ENCODE results near the gene SEC22B. TPM values are rescaled to one million over a fixed set of nuclear protein-coding genes. Genes with fewer than 3 reads are reported as not detected.
"Not testable (repeated sequence)": the region's sequence is repeated elsewhere in the genome, so short reads cannot be mapped to it uniquely, and the experiment has no call there.

SEC22B gene
- total RNA-seq, 1 experiment from 2014 or later = 41.4 TPM

DNA sequence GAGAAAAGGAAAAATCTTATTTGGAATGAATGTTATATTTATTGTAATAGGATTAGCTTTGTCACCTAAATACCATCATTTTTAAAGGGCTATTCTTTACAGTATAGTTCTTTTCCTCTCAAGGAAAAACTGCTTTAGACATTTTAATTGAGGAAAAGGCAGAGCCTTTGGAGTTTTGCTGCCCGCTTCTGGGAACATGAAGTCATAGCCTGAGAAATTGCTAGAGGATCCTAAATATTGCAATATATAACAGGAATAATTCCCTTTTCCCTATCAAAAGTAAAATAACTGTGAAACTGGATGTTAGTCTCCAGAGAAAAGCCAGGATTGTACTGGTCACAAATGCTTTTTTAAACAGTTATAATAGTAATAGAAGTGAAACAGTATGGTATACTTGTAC is 30.5 kb downstream of the SEC22B start:
- DNase-seq (ENCODE audit: low spot score) = not testable (repeated sequence)

DNA sequence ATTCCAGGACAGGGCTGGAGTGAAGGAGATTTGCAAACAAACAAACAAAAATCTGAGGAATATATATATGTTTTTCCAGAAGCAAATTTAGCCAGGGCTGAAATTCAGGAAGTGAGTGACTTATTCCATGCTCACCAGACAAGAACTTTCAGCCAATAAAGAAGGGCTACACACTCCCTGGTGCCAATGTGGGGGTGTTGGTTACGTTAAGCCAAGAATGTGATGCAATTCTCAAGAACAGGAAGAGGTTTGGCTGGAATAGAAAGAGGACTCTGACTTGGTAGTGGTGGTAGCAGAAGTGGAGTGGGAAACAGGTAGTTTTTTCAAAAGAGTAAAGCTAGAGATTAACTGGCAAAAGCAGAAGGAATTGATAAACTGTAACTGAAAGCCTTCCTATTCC is 31.7 kb downstream of the SEC22B start:
- DNase-seq (ENCODE audit: low spot score) = not testable (repeated sequence)

DNA sequence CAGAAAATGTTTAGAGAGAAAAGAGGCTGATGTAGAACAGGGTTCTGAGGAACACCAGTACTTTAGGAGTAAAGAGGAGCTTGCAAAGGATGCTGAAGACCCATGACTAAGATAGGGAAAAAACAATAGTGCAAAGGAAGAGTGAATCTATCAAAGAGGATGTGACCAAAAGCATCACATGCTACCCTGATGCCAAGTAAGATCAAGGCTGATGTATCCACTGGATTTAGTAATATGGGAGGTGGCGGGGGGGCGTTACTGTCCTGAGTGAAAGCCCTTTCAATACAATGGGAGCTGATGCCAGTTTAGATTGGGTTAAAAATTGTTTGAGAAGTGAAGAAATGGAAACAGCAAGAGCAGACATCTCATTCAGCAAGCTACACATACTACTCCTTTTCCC is 32.2 kb downstream of the SEC22B start:
- not testable (repeated sequence) for DNase-seq (ENCODE audit: low spot score)

DNA sequence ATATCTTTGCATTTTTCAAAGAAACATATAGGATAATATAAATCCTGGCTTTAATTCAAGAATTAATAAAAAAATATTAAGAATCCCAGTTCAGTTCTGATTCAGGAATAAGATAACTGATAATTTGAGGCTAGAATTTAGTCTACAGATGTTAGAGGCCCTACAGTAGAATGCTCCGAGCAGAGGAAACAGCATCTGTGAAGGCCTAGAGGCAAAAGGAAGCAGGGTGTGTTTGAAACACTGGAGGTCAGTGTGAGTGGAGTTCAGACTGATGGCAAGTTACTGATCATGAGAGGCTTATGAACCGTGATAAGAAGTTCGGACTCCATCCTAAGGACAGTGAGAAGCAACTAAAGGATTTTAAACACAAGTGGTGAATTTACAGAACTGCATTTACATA is 33.0 kb downstream of the SEC22B start:
- DNase-seq (ENCODE audit: low spot score) = not testable (repeated sequence)

DNA sequence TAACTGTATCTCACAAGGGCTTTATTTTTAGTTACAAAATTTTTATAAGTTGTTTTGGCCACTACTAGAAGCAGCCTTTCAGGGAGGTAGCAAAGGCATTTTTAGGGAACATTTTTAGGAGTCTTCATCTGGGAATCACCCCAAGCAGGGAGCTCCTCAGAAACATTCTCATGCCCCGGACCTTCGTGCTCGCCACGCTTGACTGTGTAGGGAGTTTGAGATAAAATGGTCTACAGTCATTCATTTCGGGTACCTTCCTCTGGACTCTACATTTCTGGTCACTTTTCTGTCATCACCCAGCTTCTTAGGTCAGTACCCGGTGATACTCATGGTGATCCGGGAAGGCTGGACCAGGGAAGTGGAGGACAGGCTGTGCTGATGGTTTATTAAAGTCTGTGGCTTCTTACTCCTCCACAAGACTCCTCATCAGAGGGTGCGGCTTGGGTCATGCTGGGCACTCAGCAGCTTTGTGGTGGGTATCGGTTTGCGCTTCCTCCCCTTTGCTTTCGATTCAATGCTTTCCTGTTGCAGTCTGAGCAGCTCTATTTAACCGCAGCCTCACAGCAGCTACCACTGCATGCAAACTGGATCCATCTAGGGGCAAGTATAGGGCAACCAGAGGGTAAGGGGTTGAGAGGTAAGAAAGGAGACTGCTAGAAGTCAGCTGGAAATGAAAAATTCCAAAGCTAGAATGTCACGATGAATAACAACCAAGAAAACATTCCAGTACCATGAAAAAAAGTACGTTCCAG is 33.6 kb downstream of the SEC22B start:
- peak; percentile 70 for DNase-seq (ENCODE audit: low spot score)

DNA sequence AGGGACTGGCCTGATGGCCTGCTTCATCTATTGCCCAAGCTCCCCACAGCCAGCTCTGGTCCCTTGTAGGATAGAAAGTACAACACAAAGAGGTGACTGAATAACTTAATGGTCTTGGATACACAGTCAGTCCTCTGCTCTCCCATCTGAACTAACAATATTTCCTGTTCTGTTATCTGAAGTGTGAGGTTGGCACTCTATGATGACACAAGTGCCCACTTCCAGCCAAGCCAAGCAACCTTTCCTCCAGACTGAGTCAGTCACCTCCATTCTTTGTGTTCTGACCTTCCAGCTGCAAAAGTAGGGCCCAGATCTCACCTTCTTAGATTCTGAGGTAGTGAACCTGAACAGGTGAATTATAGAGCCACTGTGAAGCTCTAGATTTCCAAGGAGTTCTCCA is 34.5 kb downstream of the SEC22B start:
- DNase-seq (ENCODE audit: low spot score) = not testable (repeated sequence)

DNA sequence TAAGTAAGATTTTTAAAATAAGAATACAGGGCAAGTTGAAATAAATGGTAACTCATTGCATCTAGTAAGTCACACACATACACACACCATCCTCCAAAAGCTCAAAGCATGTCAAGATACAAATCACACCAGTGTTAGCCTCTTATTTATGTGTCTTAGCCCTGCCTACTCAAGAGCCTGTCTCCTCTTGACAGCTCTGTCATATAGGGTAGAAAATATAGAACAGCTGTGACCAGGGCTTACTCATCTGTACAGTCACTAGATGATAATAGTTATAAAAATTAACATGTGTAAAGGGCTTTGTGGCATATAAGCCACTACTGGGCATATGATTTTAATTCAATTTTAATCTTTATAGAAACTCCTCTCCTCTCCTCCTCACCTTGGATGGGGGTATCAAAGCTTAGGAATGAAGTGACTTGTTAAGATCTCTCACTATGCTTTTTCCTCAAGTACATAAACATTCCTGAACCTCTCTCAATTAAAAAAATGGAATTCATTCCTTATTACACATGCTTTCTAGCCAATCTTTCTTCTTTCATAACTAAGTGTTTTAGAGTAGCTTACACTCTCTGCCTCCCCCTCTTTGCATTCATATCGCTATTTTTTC is 35.6 kb downstream of the SEC22B start:
- DNase-seq (ENCODE audit: low spot score) = not testable (repeated sequence)

DNA sequence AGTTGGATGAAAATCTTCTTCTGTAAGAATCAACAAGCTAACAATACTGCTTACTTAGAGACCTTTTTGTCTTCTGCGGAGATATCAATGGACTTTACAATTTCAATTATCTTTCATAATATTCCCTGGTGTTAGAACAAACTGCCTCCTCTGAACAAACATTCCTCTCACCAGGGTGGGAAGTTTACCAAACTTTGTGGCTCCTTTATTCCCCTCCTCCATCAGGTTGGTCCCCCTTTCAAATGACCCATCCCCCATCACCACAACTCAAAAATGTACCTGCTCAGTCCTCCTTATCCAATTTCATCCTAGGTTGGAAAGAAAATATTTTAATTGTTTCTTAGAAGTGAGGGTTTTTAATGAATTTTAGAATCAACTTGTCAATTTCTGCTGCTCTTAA is 40.2 kb downstream of the SEC22B start:
- not testable (repeated sequence) for DNase-seq (ENCODE audit: low spot score)

DNA sequence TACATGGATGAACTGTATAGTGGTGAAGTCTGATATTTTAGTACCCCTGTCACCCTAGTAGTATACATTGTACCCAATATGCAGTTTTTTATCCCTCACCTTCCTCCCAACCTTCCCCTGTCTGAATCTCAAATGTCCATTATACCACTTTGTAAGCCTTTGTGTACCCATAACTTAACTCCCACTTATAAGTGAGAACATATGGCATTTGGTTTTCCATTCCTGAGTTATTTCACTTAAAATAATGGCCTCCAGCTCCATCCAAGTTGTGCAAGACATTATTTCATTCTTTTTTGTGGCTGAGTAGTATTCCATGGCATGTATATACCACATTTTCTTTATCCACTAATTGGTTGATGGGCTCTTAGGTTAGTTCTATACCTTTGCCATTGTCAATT is 42.4 kb downstream of the SEC22B start:
- DNase-seq (ENCODE audit: low spot score) = not testable (repeated sequence)

DNA sequence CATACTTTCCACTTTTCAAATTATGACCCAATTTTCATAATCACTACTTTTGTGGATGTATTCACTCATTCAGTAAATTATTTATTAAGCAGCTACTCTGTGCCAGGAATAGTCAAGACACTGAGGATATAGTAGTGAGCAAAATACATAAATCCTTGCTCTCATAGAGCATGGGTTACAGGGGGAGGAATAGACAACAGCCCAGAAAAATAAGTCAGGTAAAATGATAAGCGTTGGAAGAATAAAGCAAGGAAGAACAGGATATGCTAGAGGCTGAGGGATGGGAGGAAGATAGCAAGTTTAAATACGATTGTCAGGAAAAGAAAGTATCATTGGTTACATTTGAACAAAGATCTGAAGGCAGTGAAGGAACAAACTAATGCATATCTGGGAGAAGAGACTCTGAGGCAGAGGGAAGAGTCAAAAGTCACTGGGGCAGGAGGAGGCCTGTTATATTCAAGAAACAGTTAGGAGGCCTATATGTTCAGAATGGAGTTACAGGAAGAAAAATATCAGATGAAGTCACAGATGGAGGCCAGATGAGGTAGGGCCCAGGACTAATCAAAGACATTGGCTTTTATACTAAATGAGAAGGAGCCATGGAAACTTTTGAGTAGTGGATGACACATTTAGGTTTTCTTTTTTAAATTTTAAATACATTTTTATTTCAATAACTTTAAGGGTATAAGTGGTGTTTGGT is 42.9 kb downstream of the SEC22B start:
- no peak for DNase-seq (ENCODE audit: low spot score)

DNA sequence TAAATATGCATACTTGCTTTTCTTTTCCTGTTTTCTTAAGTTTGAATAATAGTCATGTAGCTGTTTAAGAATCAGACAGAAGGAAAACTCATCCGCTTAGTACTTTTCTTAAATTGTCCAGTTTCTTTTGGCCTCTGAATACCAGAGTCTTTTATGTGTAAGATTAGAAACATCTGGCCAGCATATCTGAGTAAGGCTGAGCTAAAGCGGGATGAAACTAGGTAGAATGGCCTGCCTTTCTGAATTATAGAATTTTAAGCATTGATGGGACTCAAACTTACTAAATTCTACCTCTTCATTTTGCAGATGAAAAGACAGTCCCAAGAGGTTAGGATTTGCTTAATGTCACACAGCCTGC is 43.9 kb downstream of the SEC22B start:
- DNase-seq (ENCODE audit: low spot score) = not testable (repeated sequence)

DNA sequence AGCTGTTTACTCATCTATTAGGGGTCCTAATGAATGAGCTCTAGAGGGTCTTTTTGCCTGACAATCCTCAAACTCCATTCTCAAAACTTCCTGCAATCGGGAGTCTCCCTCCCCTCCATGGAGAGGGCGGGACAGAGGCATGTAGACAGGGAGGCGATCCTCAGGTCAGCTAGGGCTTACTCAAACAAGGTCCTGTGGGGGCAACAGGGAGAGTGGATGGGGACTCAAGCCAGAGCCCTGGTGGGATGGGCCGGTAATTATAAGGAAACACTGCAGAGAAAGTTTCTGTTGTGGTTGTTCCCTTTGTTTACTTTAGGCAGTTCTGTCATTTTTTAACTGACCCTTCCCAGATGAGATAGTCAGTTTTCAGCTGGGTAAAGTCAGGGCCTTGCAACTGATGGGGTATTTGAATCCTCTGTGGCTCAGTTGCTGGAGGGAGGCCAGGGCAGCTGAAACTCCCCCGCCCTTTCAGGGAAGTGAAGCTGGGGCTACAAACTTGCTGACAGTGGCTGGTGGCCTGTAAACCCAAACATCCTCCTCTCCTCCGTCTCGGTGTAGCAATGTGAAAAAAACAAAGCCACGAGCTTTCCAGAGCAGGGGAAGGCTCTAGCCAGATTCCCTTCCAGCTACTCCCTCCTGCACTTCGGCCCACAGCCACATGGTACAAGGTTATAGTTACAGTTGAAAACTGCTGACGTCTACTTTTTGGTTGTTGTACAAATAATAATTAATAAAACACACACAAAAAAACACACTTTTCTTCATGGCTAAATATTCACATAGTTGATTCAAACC is 44.5 kb downstream of the SEC22B start:
- peak; percentile 83 for DNase-seq (ENCODE audit: low spot score)

DNA sequence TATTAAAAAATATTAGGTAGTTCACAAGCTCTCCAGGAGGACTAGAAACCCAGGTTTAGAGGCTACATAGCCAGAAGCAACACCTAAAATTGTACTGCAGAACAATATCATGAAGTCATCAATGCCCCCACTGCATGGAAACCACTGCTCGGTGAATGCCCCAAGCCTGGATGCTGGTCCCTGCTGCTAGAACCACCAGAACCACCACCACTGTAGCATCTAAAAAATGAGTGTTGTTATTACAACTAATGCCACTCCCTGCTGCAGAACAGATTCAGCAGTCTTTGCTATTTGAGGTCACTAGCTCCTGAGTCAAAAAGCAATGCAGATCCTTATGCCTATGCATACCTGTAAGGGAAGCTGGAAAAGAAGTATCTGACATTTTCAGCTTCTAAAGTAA is 48.4 kb downstream of the SEC22B start:
- not testable (repeated sequence) for DNase-seq (ENCODE audit: low spot score)

DNA sequence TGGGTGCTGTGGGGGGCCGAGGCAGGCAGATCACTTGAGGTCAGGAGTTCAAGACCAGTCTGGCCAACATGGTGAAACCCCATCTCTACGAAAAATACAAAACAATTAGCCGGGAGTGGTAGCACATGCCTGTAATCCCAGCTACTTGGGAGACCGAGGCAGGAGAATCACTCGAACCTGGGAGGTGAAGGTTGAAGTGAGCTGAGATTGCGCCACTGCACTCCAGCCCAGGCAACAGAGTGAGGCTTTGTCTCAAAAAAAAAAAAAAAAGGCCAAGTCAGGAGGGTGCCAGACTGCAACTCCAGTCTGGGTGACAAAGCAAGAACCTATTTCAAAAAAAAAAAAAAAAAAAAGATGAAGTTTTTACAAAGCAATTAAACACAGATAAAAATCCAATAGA is 50.1 kb downstream of the SEC22B start:
- DNase-seq (ENCODE audit: low spot score) = not testable (repeated sequence)

DNA sequence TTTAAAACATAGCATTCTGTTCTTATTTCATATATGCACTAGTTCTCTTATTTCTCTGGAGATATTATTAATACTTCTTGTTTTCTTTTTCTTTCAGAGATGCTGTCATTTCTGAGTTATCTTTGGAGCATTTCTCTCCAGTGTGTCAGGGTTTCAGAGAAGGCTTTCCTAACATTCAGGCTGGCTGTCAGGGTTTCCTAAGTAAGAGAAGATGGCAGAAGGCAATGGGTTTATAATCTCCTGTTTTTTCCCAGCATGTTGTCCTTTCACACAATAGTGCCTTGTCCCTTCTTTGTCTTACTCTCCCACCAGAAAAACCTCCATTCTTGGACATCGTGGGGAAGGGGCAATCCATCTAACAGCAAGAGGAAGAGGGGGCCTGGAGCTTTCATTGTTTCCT is 51.7 kb downstream of the SEC22B start:
- not testable (repeated sequence) for DNase-seq (ENCODE audit: low spot score)

DNA sequence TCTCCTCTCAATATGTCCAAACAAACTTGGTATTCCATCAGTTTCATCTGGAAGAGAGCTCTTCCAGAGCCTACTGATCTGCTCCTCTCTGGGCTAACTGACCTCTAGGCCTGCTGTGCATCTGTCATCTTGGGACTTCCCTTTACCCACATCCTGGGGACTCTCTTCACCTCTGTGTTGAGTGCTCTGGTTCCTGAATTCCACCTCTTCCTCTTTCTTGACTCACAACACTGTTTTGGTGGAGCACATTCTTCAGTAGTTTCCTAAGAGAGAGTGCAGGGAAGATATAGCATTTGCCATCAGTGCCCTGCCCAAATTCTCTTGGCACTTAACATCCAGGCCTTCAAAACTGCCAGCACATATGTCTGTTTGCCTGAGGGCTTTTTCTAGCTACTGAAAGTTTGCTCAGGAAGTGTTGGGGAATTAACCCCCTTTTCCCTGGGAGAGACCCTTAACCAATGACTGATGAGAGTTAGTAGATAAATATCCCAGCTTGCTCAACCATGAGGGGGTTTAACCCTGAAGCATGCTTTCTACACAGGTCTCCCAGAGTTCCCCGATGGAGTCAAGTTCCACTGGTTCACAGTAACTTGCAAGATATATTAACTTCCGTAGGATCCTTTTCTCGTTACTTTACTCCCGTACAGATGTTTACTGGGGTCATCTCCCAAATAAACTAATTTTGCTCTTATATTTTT is 52.4 kb downstream of the SEC22B start:
- DNase-seq (ENCODE audit: low spot score) = not testable (repeated sequence)

DNA sequence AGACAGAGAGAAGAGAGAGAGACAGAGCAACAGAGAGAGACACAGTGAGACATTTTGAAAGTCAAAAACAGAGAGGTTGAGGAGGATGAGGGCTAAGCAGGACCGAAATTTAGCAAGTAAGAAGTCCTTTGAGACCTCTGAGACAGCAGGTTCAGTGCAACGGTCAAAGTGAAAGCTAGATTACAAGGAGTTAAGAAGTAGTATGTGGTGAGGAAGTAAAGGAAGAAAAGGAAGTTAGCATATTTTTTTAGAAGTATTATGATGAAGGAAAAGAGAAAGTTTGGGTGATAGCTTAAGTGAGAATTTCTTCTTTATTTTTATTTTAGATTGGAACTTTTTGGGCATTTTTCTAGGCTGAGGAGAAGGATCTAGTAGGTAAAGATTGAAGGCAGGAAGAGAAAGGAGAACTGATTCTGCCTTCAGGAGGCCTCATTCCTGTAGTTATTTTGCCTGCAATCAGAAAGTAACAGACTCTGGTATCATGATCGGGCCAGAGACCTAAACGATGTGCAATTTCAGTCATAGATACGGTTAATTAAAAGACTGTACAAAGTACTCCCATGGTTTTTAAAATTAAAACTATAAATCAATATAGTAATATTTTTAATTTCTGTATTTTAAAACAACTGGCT is 53.9 kb downstream of the SEC22B start:
- DNase-seq (ENCODE audit: low spot score) = not testable (repeated sequence)

DNA sequence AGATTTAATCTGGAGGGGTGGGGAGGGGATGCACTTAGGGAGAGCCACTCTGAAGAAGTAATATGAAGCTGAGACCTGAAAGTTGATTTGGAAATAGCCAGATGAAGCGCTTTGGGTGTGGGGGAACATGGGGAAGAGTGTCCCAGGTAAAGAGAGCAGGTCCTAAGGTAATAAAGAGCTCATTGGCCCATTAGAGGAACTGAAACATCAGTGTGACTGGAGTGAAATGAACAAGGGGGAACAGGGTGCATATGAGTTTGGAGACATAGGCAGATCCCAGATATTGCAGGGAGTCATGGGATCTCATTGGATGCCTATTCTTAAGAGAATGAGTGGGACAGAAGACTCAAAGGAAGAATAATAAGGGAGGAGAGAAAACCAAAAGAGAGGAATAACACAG is 54.5 kb downstream of the SEC22B start:
- DNase-seq (ENCODE audit: low spot score) = not testable (repeated sequence)

DNA sequence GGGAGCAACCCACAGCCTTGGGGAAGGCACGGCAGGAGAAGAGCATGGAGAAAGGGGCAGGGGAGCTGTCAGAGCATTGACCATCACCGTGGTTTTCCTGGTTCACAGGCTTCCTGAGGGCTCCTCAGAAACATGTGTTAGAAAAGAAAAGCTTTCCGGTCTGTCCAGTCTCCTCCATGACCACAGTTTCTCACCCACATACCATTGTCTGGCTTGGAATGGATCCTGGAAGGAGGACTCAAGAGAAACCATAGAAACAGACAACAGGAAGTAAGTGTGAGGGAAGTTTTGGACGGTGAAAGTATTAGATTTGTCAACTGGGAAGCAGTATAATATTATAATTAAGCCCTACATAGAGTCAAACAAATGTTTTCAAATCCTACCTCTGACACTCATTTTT is 55.8 kb downstream of the SEC22B start:
- DNase-seq (ENCODE audit: low spot score) = not testable (repeated sequence)

DNA sequence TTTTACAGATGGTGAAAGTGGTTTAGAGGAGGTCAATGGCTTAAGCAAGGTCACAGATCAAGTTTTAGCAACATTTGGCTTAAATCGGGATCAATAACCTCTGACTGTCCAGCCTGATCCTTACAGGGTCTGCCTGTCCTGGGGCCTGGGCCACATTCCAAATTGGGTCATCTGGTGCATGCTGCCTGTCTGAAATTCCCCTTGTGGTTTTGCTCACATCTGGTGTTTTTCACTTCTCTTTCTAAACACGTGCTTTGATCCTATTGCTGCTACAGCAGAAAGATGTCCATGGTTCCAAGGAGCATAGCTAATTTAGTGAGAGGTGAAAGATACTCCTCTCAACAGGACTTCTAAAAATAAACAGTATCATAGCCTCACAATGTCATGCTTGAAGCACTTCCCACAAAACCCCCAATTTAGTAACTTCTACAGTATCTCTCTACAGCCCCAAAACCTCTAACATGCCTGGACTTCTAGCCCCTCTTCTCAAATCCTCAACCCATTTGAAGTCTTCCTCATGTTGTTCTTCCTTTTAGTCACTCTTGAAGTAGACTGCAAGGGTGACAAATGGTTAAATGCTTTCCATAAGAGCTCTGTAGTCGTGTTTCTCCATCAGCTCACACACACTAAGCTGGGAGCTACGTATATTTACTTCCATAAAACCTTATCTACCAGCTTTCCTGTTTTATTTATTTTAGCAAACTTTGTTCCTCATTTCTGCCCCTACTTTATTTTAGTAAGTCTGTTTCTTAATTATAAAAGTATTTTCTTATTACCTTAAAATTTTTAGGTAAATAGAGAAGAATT is 58.7 kb downstream of the SEC22B start:
- DNase-seq (ENCODE audit: low spot score) = not testable (repeated sequence)
